ENCODE measurements around the gene TCP1.
"Not testable (repeated sequence)": the region's sequence is repeated elsewhere in the genome, so short reads cannot be mapped to it uniquely, and the experiment has no call there.

Gene TCP1

GRCh38 chr6:159733395-159733794 lies 56.0 kb downstream of the TCP1 start:
- not testable (repeated sequence) for DNase-seq (ENCODE audit: low spot score)

DNA sequence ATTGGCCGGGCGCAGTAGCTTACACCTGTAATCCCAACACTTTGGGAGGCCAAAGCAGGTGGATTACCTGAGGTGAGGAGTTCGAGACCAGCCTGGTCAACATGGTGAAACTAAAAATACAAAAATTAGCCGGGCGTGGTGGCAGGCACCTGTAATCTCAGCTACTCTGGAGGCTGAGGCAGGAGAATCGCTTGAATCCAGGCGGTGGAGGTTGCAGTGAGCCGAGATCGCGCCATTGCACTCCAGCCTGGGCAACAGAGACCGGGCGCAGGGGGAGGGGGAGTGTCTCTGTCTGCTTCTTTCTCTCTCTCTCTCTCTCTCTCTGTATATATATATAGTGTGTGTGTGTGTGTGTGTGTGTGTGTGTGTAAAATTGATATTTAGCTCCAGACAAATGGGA lies 56.9 kb downstream of the TCP1 start:
- not testable (repeated sequence) for DNase-seq (ENCODE audit: low spot score)

DNA sequence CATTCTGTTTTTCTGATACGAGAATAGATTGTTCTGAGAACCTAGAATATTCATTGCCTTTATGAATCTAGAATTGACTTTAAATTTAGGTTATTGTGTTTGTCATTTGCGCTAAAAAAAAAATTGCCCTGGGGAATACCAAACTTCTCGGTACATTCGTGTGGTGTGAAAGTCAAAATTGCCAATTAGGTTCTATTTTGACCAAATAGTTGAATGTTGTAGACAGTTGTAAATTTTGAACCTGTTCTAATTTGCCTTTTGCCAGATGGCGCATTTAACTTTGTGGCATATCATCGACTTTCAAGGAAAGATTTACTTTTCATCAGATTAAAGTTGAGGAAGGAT lies 59.1 kb downstream of the TCP1 start:
- no peak for DNase-seq (ENCODE audit: low spot score)

- peak; percentile 34 for DNase-seq (ENCODE audit: low spot score)
These were observed 59.6 kb downstream of the TCP1 start for GRCh38 chr6:159729598-159730331.

- DNase-seq (ENCODE audit: low spot score), result no peak
These were observed 60.9 kb downstream of the TCP1 start for GRCh38 chr6:159728531-159728964.
